DMS79 (cell line): ENCODE results near the gene FRMD8.

Experiments
- DNase-seq: peaks from one replicate; lab custom pipeline; 2025; lab: John Stamatoyannopoulos, UW

FRMD8 gene

DNA sequence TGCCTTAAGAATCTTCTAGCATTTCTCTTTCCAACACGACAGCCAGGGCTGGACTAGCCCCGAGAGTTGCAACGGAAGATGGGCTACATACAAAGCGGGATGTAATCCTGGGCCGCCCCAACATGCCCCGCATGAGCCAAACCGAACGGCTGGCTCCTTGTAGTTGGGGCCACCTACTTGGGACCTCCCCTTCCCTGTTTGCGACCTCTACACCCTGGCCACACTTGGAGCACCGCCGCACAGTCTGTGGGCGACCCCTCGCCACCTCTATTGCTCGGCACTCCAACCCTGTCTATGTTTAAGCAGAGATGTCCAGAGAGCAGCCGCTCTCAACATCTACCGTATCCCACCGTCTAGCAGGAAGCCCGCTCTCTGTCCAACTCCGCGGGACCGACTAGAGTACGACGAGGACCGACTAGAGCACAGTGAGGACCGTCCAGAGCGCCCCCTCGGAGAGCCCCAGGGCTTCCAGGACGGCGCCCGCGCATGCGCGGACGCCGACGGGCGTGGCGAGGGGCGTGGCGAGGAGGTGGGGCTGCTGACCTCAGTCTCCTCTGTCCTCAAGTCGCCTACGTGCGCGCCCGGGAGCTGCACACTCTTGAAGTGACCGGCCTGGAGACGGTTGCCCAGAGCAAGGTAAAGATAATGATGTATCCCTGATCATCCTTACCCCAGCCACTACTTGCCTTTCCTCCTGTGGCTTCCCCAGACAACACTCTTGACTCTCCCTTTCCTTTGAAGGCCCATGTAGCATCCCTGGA is 68.4 kb downstream of the FRMD8 start:
- DNase-seq: peak; percentile 80

DNA sequence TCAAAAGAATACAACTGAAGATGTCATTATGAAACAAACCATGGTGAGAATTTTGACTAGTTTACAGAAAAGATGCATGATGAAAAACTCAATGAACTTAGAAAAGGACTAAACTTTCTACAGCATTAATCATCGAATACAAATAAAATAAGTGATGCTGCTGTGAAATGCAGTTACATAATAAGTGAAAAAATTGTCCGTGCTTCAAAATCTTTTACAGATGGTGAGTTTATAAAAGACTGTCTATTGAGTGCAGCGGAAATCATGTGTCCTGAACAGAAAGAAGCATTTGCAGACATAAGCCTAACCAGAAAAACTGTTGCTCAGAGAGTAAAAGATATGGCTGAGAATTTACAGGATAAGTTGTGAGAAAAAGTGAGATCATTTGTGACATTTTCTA is 70.0 kb downstream of the FRMD8 start:
- no peak for DNase-seq

DNA sequence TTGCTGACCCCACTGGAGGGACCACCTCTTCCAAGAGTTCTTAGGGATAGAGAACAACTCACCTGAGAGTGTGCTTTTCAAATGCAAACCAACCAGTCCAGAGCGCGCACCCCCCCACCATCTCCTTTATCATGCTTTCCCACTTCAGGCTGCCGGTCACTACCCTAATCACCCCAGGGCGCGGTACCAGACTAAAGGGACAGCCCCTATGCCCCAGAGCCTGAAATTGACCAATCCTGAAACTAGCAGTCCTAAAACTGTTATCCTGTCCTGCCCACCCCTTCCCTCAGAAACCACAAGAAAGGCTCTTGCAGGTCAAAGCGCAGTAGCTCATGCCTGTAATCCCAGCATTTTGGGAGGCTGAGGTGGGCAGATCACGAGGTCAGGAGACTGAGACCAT is 73.1 kb downstream of the FRMD8 start:
- no peak for DNase-seq
